ENCODE data around the gene SLC38A5.
A peak's percentile ranks its signal among the peaks of the same experiment; 100 is the strongest.

Gene SLC38A5

GRCh38 chrX:48475296-48475695 is 5.2 kb upstream of the SLC38A5 start:
- Mint-ChIP-seq H3K27me3 (ENCODE audit: low read depth, poor library complexity) (peaks cover 11% of the 10 kb centered on the region), H3K27ac (no peak overlapping the region), H3K9me3 (peaks cover 53% of the 10 kb centered on the region), H3K36me3 (ENCODE audit: low read depth) (no peaks in the 10 kb centered on the region), H3K4me3 (peak overlapping the region; percentile 88), H3K4me1 (peaks cover 40% of the 10 kb centered on the region)
- DNase-seq: no peak
- TF ChIP-seq CTCF (IDR thresholded peaks at IDR 0.05): no peak

- peak overlapping the region; percentile 88 for H3K4me3 Mint-ChIP-seq
- H3K36me3 Mint-ChIP-seq (ENCODE audit: low read depth): no peaks in the 10 kb centered on the region
- H3K27me3 Mint-ChIP-seq (ENCODE audit: low read depth, poor library complexity): peaks cover 12% of the 10 kb centered on the region
- TF ChIP-seq CTCF (IDR thresholded peaks at IDR 0.05): no peak
- no peak overlapping the region for H3K27ac Mint-ChIP-seq
- H3K9me3 Mint-ChIP-seq: peaks cover 52% of the 10 kb centered on the region
- DNase-seq: no peak
- H3K4me1 Mint-ChIP-seq: peaks cover 44% of the 10 kb centered on the region
These were observed 4.5 kb upstream of the SLC38A5 start for GRCh38 chrX:48474581-48474980.

- TF ChIP-seq CTCF (IDR thresholded peaks at IDR 0.05): no peak
- no peaks in the 10 kb centered on the region for H3K36me3 Mint-ChIP-seq (ENCODE audit: low read depth)
- H3K9me3 Mint-ChIP-seq: peaks cover 57% of the 10 kb centered on the region
- no peak overlapping the region for H3K4me3 Mint-ChIP-seq
- DNase-seq: no peak
- peak overlapping the region; percentile 27 for H3K27ac Mint-ChIP-seq
- peaks cover 49% of the 10 kb centered on the region for H3K4me1 Mint-ChIP-seq
- peaks cover 17% of the 10 kb centered on the region for H3K27me3 Mint-ChIP-seq (ENCODE audit: low read depth, poor library complexity)
These were observed 4.1 kb upstream of the SLC38A5 start for GRCh38 chrX:48474127-48474526.

- Mint-ChIP-seq H3K27ac (no peak overlapping the region), H3K4me1 (peaks cover 51% of the 10 kb centered on the region), H3K36me3 (ENCODE audit: low read depth) (no peaks in the 10 kb centered on the region), H3K4me3 (no peak overlapping the region), H3K9me3 (peaks cover 60% of the 10 kb centered on the region), H3K27me3 (ENCODE audit: low read depth, poor library complexity) (peaks cover 22% of the 10 kb centered on the region)
- no peak for DNase-seq
- no peak for TF ChIP-seq CTCF (IDR thresholded peaks at IDR 0.05)
These were observed 3.6 kb upstream of the SLC38A5 start for GRCh38 chrX:48473704-48473990.

GRCh38 chrX:48472851-48473703 is 3.0 kb upstream of the SLC38A5 start:
- no peak for TF ChIP-seq CTCF (IDR thresholded peaks at IDR 0.05)
- Mint-ChIP-seq H3K9me3 (peaks cover 55% of the 10 kb centered on the region), H3K27me3 (ENCODE audit: low read depth, poor library complexity) (peaks cover 21% of the 10 kb centered on the region), H3K4me3 (no peak overlapping the region), H3K27ac (no peak overlapping the region), H3K4me1 (peaks cover 56% of the 10 kb centered on the region), H3K36me3 (ENCODE audit: low read depth) (no peaks in the 10 kb centered on the region)
- no peak for DNase-seq

GRCh38 chrX:48472225-48472624 is 2.2 kb upstream of the SLC38A5 start:
- Mint-ChIP-seq H3K4me3 (no peak overlapping the region), H3K27me3 (ENCODE audit: low read depth, poor library complexity) (peaks cover 23% of the 10 kb centered on the region), H3K36me3 (ENCODE audit: low read depth) (no peaks in the 10 kb centered on the region), H3K4me1 (peaks cover 59% of the 10 kb centered on the region), H3K9me3 (peaks cover 53% of the 10 kb centered on the region), H3K27ac (no peak overlapping the region)
- no peak for DNase-seq
- TF ChIP-seq CTCF (IDR thresholded peaks at IDR 0.05): no peak

Data from nephron progenitor cell (in vitro differentiated cells).